ENCODE data around the gene GORASP1.

GORASP1 gene

DNA sequence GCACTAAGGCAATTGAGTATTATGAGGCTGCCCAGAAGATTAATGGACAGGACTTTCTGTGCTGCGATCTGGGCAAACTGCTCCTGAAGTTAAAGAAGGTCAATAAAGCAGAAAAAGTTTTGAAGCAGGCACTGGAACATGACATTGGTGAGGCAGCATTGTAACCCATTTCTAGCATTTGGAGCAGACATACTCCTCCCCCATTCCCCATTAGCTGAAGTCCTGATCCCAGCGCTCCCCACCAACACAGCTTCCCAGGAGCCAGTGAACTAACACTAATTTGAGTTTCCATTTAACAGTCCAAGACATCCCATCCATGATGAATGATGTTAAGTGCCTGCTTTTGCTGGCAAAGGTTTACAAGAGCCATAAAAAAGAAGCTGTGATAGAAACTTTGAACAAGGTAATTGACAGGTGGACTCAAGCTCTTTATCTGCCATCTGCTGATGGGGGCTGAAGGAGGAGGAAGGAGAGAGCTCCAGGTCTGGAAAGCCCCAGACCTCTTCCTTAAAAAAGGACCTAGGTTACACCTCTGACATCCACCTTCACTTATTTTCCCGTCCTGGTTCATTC lies 23.4 kb upstream of the GORASP1 start:
- no peaks in the 10 kb centered on the region for H3K36me3 ChIP-seq (ENCODE audit: insufficient read depth)
- TF ChIP-seq, protein P1, sequence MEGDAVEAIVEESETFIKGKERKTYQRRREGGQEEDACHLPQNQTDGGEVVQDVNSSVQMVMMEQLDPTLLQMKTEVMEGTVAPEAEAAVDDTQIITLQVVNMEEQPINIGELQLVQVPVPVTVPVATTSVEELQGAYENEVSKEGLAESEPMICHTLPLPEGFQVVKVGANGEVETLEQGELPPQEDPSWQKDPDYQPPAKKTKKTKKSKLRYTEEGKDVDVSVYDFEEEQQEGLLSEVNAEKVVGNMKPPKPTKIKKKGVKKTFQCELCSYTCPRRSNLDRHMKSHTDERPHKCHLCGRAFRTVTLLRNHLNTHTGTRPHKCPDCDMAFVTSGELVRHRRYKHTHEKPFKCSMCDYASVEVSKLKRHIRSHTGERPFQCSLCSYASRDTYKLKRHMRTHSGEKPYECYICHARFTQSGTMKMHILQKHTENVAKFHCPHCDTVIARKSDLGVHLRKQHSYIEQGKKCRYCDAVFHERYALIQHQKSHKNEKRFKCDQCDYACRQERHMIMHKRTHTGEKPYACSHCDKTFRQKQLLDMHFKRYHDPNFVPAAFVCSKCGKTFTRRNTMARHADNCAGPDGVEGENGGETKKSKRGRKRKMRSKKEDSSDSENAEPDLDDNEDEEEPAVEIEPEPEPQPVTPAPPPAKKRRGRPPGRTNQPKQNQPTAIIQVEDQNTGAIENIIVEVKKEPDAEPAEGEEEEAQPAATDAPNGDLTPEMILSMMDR (conservative IDR thresholded peaks at IDR 0.05; ENCODE audit: low read depth, low read length) = no peak

DNA sequence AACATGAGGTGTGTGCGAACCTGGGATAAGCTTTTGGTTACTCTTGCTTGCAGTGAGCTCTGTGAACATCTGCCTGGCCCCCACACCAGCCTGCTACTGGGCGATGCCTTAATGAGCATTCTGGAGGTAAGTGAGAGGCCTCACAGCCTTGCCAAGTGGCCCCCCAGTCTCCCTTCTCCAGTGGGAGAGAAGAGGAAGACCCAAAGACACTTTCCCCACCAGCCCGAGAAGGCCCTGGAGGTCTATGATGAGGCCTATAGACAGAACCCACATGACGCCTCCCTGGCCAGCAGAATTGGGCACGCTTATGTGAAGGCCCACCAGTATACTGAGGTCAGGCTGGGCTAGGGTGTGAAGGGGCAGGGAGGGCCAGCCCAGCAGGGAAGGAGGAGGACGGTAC lies 22.6 kb upstream of the GORASP1 start:
- no peaks in the 10 kb centered on the region for H3K79me2 ChIP-seq (ENCODE audit: insufficient read depth, low read depth)
- H3K4me1 ChIP-seq (ENCODE audit: low read depth, poor library complexity, severe bottlenecking) = no peaks in the 10 kb centered on the region
- no peak overlapping the region for H3K9ac ChIP-seq
- no peaks in the 10 kb centered on the region for H3K27me3 ChIP-seq (ENCODE audit: insufficient read depth, low read depth)
- no peak overlapping the region for H3K27ac ChIP-seq
- H3K4me2 ChIP-seq = no peak overlapping the region
- H3K4me3 ChIP-seq (IDR thresholded peaks at IDR 0.05; ENCODE audit: insufficient read depth, low read depth, low read length) = no peak overlapping the region
- H4K20me1 ChIP-seq (ENCODE audit: insufficient read depth) = no peaks in the 10 kb centered on the region
- TF ChIP-seq, protein P1 (conservative IDR thresholded peaks at IDR 0.05; ENCODE audit: low read depth, low read length) = no peak
- no peaks in the 10 kb centered on the region for H3K36me3 ChIP-seq (ENCODE audit: insufficient read depth)
- no peak overlapping the region for H2AFZ ChIP-seq (ENCODE audit: low read depth)

More for the DNA sequence above, 23.4 kb upstream of the GORASP1 start:
- no peak overlapping the region for H3K4me3 ChIP-seq (IDR thresholded peaks at IDR 0.05; ENCODE audit: insufficient read depth, low read depth, low read length)
- H2AFZ ChIP-seq (ENCODE audit: low read depth) = no peak overlapping the region
- no peak overlapping the region for H3K4me2 ChIP-seq
- H3K9ac ChIP-seq = no peak overlapping the region
- no peaks in the 10 kb centered on the region for H3K4me1 ChIP-seq (ENCODE audit: low read depth, poor library complexity, severe bottlenecking)
- H3K79me2 ChIP-seq (ENCODE audit: insufficient read depth, low read depth) = no peaks in the 10 kb centered on the region
- no peaks in the 10 kb centered on the region for H3K27me3 ChIP-seq (ENCODE audit: insufficient read depth, low read depth)
- H4K20me1 ChIP-seq (ENCODE audit: insufficient read depth) = no peaks in the 10 kb centered on the region
- no peak overlapping the region for H3K27ac ChIP-seq

DNA sequence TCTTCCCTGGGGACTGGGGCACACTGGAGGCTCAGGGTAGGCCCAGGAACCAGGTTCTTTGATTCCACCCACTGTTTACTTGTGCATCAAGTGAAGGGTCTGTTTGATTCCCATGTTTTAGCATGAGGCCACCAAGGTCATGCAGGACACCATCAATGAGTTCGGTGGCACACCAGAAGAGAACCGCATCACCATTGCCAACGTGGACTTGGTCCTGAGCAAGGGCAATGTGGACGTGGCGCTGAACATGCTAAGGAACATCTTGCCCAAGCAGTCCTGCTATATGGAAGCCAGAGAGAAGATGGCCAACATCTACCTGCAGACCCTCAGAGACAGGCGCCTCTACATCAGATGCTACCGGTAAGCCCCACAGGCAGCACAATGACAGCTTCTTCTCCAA lies 21.5 kb upstream of the GORASP1 start:
- H3K27ac ChIP-seq = no peak overlapping the region
- no peak overlapping the region for H3K4me2 ChIP-seq
- no peaks in the 10 kb centered on the region for H3K4me1 ChIP-seq (ENCODE audit: low read depth, poor library complexity, severe bottlenecking)
- H4K20me1 ChIP-seq (ENCODE audit: insufficient read depth) = no peaks in the 10 kb centered on the region
- H2AFZ ChIP-seq (ENCODE audit: low read depth) = no peak overlapping the region
- H3K27me3 ChIP-seq (ENCODE audit: insufficient read depth, low read depth) = no peaks in the 10 kb centered on the region
- no peaks in the 10 kb centered on the region for H3K36me3 ChIP-seq (ENCODE audit: insufficient read depth)
- no peak overlapping the region for H3K4me3 ChIP-seq (IDR thresholded peaks at IDR 0.05; ENCODE audit: insufficient read depth, low read depth, low read length)
- H3K9ac ChIP-seq = no peak overlapping the region
- no peaks in the 10 kb centered on the region for H3K79me2 ChIP-seq (ENCODE audit: insufficient read depth, low read depth)
- TF ChIP-seq, protein P1 (conservative IDR thresholded peaks at IDR 0.05; ENCODE audit: low read depth, low read length) = no peak

DNA sequence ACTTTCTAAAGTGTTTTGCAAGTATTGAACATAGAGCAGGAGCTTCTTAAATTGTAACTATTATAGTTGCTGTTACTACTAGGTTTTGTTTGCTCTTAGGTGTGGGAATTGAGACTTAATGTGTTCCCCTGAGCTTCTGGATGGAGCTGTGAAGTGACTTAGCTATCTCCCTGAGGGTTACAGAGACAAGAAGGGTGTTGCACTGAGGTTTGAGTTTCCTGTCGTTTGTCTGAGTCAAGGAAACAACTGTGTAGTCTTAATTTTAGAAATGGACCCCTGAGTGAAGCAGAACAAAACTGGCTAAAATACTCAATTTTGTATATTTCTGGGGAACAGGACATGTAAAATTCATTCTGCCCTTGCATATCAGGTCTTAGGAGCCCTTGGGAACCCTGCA lies 20.5 kb upstream of the GORASP1 start:
- no peak overlapping the region for H3K4me2 ChIP-seq
- no peak overlapping the region for H2AFZ ChIP-seq (ENCODE audit: low read depth)
- no peaks in the 10 kb centered on the region for H3K4me1 ChIP-seq (ENCODE audit: low read depth, poor library complexity, severe bottlenecking)
- no peak overlapping the region for H3K9ac ChIP-seq
- no peaks in the 10 kb centered on the region for H3K36me3 ChIP-seq (ENCODE audit: insufficient read depth)
- H3K27ac ChIP-seq = no peak overlapping the region
- H3K27me3 ChIP-seq (ENCODE audit: insufficient read depth, low read depth) = no peaks in the 10 kb centered on the region
- TF ChIP-seq, protein P1 (conservative IDR thresholded peaks at IDR 0.05; ENCODE audit: low read depth, low read length) = no peak
- H3K4me3 ChIP-seq (IDR thresholded peaks at IDR 0.05; ENCODE audit: insufficient read depth, low read depth, low read length) = no peak overlapping the region
- H3K79me2 ChIP-seq (ENCODE audit: insufficient read depth, low read depth) = no peaks in the 10 kb centered on the region
- H4K20me1 ChIP-seq (ENCODE audit: insufficient read depth) = no peaks in the 10 kb centered on the region

Measured in KMS-11 (cell line).